ENCODE data around the gene CAGE1.

CAGE1 gene

DNA sequence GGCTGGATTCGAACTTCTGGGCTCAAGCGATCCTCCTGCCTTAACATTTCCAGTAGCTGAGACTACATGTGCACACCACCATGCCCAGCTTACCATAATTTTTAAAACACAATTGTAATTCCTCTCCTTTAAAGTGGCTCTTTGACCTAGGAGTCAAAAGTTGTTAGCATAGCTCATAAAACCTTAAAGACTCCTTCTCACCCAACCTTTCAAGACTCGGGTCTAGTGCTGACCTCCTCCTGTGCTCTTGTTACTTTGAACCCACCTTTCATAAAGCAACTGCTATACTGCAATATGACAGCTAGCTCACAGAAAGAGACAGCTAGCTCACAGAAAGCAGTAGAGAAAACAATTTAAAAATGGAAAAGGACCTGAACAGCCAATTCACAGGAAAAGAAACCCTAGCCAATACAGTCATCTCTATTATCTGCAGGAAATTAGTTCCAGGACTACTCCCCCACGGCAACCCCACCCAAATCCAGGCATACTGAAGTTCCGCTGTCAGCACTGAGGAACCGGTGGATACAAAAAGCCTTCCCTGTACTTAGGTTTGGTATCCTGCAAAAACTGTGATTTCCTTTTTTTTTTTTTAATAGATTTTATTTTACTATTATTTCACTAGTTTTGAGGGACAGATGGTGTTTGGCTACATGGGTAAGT lies 96.8 kb downstream of the CAGE1 start:
- DNase-seq (ENCODE audit: low read depth): no peak
- H3K4me3 ChIP-seq (ENCODE audit: low read depth, low read length): no peak overlapping the region
- TF ChIP-seq, protein P1, sequence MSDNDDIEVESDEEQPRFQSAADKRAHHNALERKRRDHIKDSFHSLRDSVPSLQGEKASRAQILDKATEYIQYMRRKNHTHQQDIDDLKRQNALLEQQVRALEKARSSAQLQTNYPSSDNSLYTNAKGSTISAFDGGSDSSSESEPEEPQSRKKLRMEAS (IDR thresholded peaks at IDR 0.05; ENCODE audit: low read depth, low read length): no peak
- TF ChIP-seq, protein P2, sequence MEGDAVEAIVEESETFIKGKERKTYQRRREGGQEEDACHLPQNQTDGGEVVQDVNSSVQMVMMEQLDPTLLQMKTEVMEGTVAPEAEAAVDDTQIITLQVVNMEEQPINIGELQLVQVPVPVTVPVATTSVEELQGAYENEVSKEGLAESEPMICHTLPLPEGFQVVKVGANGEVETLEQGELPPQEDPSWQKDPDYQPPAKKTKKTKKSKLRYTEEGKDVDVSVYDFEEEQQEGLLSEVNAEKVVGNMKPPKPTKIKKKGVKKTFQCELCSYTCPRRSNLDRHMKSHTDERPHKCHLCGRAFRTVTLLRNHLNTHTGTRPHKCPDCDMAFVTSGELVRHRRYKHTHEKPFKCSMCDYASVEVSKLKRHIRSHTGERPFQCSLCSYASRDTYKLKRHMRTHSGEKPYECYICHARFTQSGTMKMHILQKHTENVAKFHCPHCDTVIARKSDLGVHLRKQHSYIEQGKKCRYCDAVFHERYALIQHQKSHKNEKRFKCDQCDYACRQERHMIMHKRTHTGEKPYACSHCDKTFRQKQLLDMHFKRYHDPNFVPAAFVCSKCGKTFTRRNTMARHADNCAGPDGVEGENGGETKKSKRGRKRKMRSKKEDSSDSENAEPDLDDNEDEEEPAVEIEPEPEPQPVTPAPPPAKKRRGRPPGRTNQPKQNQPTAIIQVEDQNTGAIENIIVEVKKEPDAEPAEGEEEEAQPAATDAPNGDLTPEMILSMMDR (IDR thresholded peaks at IDR 0.05; ENCODE audit: low read depth, low read length): no peak
- no peak for TF ChIP-seq MYC (IDR thresholded peaks at IDR 0.05; ENCODE audit: low read depth, low read length)
- TF ChIP-seq POLR2A (IDR thresholded peaks at IDR 0.05; ENCODE audit: extremely low read depth, insufficient read length): no peak

DNA sequence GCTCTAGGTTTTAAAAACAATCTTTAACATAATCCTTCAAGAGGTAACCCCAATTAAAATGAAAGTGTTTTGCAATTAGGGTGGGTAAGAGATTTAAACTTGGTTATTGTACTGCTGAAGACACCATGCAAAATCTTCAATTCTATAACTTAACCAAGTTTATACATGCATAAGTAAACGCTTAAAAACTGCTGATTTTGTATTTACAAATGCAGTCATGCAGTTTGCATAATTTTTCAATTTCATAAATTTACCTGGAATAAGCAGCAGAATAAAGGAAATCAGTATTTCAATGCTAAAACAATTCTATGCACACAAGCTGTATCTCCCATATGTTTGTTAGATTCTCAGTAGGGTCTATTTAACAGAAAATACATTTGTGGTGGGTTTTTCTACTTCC lies 99.5 kb downstream of the CAGE1 start:
- no peak for DNase-seq (ENCODE audit: low read depth)
- H3K4me3 ChIP-seq (ENCODE audit: low read depth, low read length): no peak overlapping the region
- TF ChIP-seq POLR2A (IDR thresholded peaks at IDR 0.05; ENCODE audit: extremely low read depth, insufficient read length): no peak
- TF ChIP-seq MYC (IDR thresholded peaks at IDR 0.05; ENCODE audit: low read depth, low read length): no peak
- TF ChIP-seq, protein P1 (IDR thresholded peaks at IDR 0.05; ENCODE audit: low read depth, low read length): no peak
- TF ChIP-seq, protein P2 (IDR thresholded peaks at IDR 0.05; ENCODE audit: low read depth, low read length): no peak

DNA sequence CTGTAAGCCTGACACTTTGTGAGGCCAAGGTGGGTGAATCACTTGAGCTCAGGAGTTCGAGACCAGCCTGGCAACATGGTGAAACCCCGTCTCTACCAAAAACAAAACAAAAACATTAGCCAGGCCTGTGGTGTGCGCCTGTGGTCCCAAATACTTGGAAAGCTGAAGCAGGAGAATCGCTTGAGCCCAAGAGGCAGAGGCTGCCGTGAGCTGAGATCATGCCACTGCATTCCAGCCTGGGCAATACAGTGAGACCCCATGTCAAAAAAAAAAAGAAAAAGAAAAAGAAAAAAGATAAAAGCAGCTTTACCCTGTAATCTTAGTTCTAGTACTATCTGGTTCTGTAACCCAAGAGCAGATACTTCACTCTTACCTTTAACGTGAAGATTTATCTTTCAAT lies 104.1 kb downstream of the CAGE1 start:
- no peak for DNase-seq (ENCODE audit: low read depth)
- TF ChIP-seq POLR2A (IDR thresholded peaks at IDR 0.05; ENCODE audit: extremely low read depth, insufficient read length) (no peak), MYC (IDR thresholded peaks at IDR 0.05; ENCODE audit: low read depth, low read length) (no peak)
- TF ChIP-seq, protein P2 (IDR thresholded peaks at IDR 0.05; ENCODE audit: low read depth, low read length): no peak
- TF ChIP-seq, protein P1 (IDR thresholded peaks at IDR 0.05; ENCODE audit: low read depth, low read length): no peak
- no peak overlapping the region for H3K4me3 ChIP-seq (ENCODE audit: low read depth, low read length)

DNA sequence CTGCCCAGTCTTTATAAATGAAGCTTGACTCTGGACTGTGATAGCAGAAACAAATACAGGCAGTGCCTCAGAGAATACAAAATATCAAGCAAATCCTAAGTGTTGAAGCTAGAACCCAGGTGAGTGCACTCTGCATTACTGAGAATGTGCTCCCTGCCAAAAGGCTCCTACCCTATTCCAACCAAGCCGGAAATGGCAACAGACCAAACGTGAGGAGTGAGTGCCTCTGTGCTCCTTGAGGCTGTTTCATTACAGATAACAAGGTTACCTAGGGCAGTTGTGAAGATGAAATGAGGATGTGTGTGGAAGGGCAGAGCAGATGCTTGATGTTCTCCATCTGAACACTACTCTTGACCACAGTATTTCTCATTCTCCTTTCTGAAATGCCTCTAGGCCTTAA lies 105.9 kb downstream of the CAGE1 start:
- no peak for DNase-seq (ENCODE audit: low read depth)
- TF ChIP-seq, protein P1 (IDR thresholded peaks at IDR 0.05; ENCODE audit: low read depth, low read length): no peak
- TF ChIP-seq MYC (IDR thresholded peaks at IDR 0.05; ENCODE audit: low read depth, low read length) (no peak), POLR2A (IDR thresholded peaks at IDR 0.05; ENCODE audit: extremely low read depth, insufficient read length) (no peak)
- TF ChIP-seq, protein P2 (IDR thresholded peaks at IDR 0.05; ENCODE audit: low read depth, low read length): no peak
- H3K4me3 ChIP-seq (ENCODE audit: low read depth, low read length): no peak overlapping the region

DNA sequence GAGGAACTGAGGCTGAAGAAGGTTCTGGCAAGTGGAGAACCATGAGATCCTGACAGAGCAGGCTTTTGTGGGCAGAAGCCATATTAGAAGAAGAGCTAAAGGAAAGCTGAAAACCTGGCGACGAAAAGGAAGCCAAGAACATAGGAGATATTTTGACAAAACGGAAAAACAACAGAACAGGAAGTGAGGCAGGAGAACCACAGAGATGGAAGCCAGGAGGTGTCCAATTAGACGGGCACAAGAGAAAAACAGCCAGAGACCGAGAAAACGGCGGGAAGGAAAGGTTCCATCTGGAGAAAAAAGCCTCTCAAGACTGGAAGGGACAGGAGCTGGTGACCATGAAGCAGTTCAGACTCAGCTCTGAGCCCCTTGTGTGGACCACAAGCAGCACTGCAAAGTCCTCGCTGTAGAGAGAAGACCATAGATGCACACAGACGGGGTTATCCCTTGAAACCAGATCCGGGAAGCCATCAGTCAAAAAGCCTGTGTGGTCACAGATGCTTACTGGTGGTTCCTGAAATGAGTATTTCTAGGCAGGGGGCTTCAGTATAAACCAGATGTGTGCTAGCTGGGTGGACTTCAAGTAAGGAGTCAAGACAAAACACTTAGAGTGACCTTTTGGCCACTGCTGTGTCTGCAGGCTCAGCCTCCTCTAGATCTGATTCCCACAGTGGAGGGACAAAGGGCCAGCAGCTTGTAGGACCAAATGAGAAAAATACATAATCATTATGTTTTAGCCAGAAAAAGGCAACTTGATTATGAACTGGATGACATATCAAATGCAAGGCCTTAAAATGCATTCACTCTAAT lies 107.2 kb downstream of the CAGE1 start:
- H3K4me3 ChIP-seq (ENCODE audit: low read depth, low read length): no peak overlapping the region
- DNase-seq (ENCODE audit: low read depth): no peak
- TF ChIP-seq, protein P2 (IDR thresholded peaks at IDR 0.05; ENCODE audit: low read depth, low read length): no peak
- TF ChIP-seq, protein P1 (IDR thresholded peaks at IDR 0.05; ENCODE audit: low read depth, low read length): no peak
- TF ChIP-seq POLR2A (IDR thresholded peaks at IDR 0.05; ENCODE audit: extremely low read depth, insufficient read length) (no peak), MYC (IDR thresholded peaks at IDR 0.05; ENCODE audit: low read depth, low read length) (no peak)
